ENCODE results near the gene TSPEAR. TPM values are rescaled to one million over a fixed set of nuclear protein-coding genes. Genes with fewer than 3 reads are reported as not detected.

The TSPEAR gene
- total RNA-seq, 1 experiment from 2014 or later = not detected

- peaks cover 16% of the 10 kb centered on the region for H3K27me3 Mint-ChIP-seq (ENCODE audit: insufficient read depth, unreplicated experiment)
- intact Hi-C loops (cut with micrococcal nuclease) = no loop called here
- no peak overlapping the region for H3K27ac Mint-ChIP-seq (ENCODE audit: low read depth, unreplicated experiment)
- no peak for TF ChIP-seq CTCF (IDR thresholded peaks at IDR 0.05; ENCODE audit: unreplicated experiment)
- no peaks in the 10 kb centered on the region for H3K4me1 Mint-ChIP-seq (ENCODE audit: insufficient read depth, unreplicated experiment)
- POLR2A ChIA-PET = no interaction called here
- CTCF ChIA-PET = no interaction called here
- BruUV-seq (replicated peaks) = no TSS peak
- no peaks in the 10 kb centered on the region for H3K36me3 Mint-ChIP-seq (ENCODE audit: insufficient read depth, unreplicated experiment)
- H3K4me3 Mint-ChIP-seq (ENCODE audit: unreplicated experiment) = no peak overlapping the region
- DNase-seq (ENCODE audit: unreplicated experiment) = no peak
- H3K9me3 Mint-ChIP-seq (ENCODE audit: unreplicated experiment) = no peaks in the 10 kb centered on the region
These were observed 189.2 kb downstream of the TSPEAR start for GRCh38 chr21:44521928-44522752.

GRCh38 chr21:44521301-44521927 is 190.0 kb downstream of the TSPEAR start:
- no peak overlapping the region for H3K27ac Mint-ChIP-seq (ENCODE audit: low read depth, unreplicated experiment)
- DNase-seq (ENCODE audit: unreplicated experiment) = no peak
- no TSS peak for BruUV-seq (replicated peaks)
- no peaks in the 10 kb centered on the region for H3K9me3 Mint-ChIP-seq (ENCODE audit: unreplicated experiment)
- no peaks in the 10 kb centered on the region for H3K4me1 Mint-ChIP-seq (ENCODE audit: insufficient read depth, unreplicated experiment)
- CTCF ChIA-PET = no interaction called here
- no peaks in the 10 kb centered on the region for H3K36me3 Mint-ChIP-seq (ENCODE audit: insufficient read depth, unreplicated experiment)
- POLR2A ChIA-PET = no interaction called here
- H3K27me3 Mint-ChIP-seq (ENCODE audit: insufficient read depth, unreplicated experiment) = peaks cover 16% of the 10 kb centered on the region
- TF ChIP-seq CTCF (IDR thresholded peaks at IDR 0.05; ENCODE audit: unreplicated experiment) = no peak
- no peak overlapping the region for H3K4me3 Mint-ChIP-seq (ENCODE audit: unreplicated experiment)
- intact Hi-C loops (cut with micrococcal nuclease) = no loop called here

GRCh38 chr21:44520326-44521300 is 190.8 kb downstream of the TSPEAR start:
- TF ChIP-seq CTCF (IDR thresholded peaks at IDR 0.05; ENCODE audit: unreplicated experiment) = no peak
- CTCF ChIA-PET = interaction anchor here (2.0 kb wide), 1 partner anchor 10 kb away, joined by 5 read pairs; no protein-coding TSS in a partner anchor
- no peak for DNase-seq (ENCODE audit: unreplicated experiment)
- H3K4me1 Mint-ChIP-seq (ENCODE audit: insufficient read depth, unreplicated experiment) = no peaks in the 10 kb centered on the region
- H3K27me3 Mint-ChIP-seq (ENCODE audit: insufficient read depth, unreplicated experiment) = peaks cover 16% of the 10 kb centered on the region
- H3K36me3 Mint-ChIP-seq (ENCODE audit: insufficient read depth, unreplicated experiment) = no peaks in the 10 kb centered on the region
- POLR2A ChIA-PET = no interaction called here
- no peak overlapping the region for H3K27ac Mint-ChIP-seq (ENCODE audit: low read depth, unreplicated experiment)
- H3K9me3 Mint-ChIP-seq (ENCODE audit: unreplicated experiment) = no peaks in the 10 kb centered on the region
- no TSS peak for BruUV-seq (replicated peaks)
- H3K4me3 Mint-ChIP-seq (ENCODE audit: unreplicated experiment) = no peak overlapping the region
- intact Hi-C loops (cut with micrococcal nuclease) = no loop called here
